ENCODE data around the gene WDR20.

WDR20 gene

GRCh38 chr14:102201776-102202175, 62.1 kb downstream of the WDR20 start:
- DNase-seq, result no peak

- no peak for DNase-seq
These were observed 63.2 kb downstream of the WDR20 start for GRCh38 chr14:102202944-102203343.

- DNase-seq, result no peak
These were observed 63.7 kb downstream of the WDR20 start for GRCh38 chr14:102203382-102203781.

- DNase-seq, result no peak
These were observed 65.9 kb downstream of the WDR20 start for GRCh38 chr14:102205560-102205959.

- DNase-seq, result no peak
These were observed 67.2 kb downstream of the WDR20 start for GRCh38 chr14:102206918-102207317.

GRCh38 chr14:102207831-102208365, 68.2 kb downstream of the WDR20 start:
- DNase-seq, result no peak

- no peak for DNase-seq
These were observed 69.0 kb downstream of the WDR20 start for GRCh38 chr14:102208741-102209140.

GRCh38 chr14:102209224-102209966, 69.7 kb downstream of the WDR20 start:
- DNase-seq, result no peak

GRCh38 chr14:102210421-102211042, 70.8 kb downstream of the WDR20 start:
- DNase-seq, result no peak

- no peak for DNase-seq
These were observed 71.5 kb downstream of the WDR20 start for GRCh38 chr14:102211240-102211639.

- no peak for DNase-seq
These were observed 72.7 kb downstream of the WDR20 start for GRCh38 chr14:102212356-102212755.

GRCh38 chr14:102212845-102213244, 73.1 kb downstream of the WDR20 start:
- no peak for DNase-seq

- no peak for DNase-seq
These were observed 73.8 kb downstream of the WDR20 start for GRCh38 chr14:102213470-102213869.

GRCh38 chr14:102213984-102214658, 74.4 kb downstream of the WDR20 start:
- DNase-seq, result no peak

GRCh38 chr14:102215071-102215470, 75.4 kb downstream of the WDR20 start:
- DNase-seq, result no peak

- DNase-seq, result no peak
These were observed 76.0 kb downstream of the WDR20 start for GRCh38 chr14:102215576-102216250.

- DNase-seq, result no peak
These were observed 77.7 kb downstream of the WDR20 start for GRCh38 chr14:102217399-102217798.

GRCh38 chr14:102217987-102218421, 78.3 kb downstream of the WDR20 start:
- DNase-seq, result no peak

- no peak for DNase-seq
These were observed 79.0 kb downstream of the WDR20 start for GRCh38 chr14:102218688-102219087.

- no peak for DNase-seq
These were observed 79.6 kb downstream of the WDR20 start for GRCh38 chr14:102219316-102219715.

- DNase-seq, result no peak
These were observed 80.3 kb downstream of the WDR20 start for GRCh38 chr14:102220031-102220430.

- DNase-seq, result no peak
These were observed 81.3 kb downstream of the WDR20 start for GRCh38 chr14:102221026-102221425.

- no peak for DNase-seq
These were observed 82.4 kb downstream of the WDR20 start for GRCh38 chr14:102222009-102222575.
